ENCODE measurements around the gene C3orf20. TPM values are rescaled to one million over a fixed set of nuclear protein-coding genes. Genes with fewer than 3 reads are reported as not detected.

The C3orf20 gene
- total and polyA plus RNA-seq, 2 of the 4 experiments (the other 2 are of a cell fraction) = not detected

- DNase-seq (peak; percentile 30), ATAC-seq (ENCODE audit: low read depth) (peak; percentile 87)
- in situ Hi-C loops (cut with MboI; ENCODE audit: low sequenced_read_pairs) (no loop called here), intact Hi-C loops (cut with micrococcal nuclease) (loop anchor here (1.0 to 5.0 kb wide), 2 partner anchors 108 to 274 kb away; no protein-coding TSS in a partner anchor), dilution Hi-C loops (cut with HindIII; ENCODE audit: low sequenced_read_pairs, unreplicated experiment) (no loop called here)
- H3K36me3 ChIP-seq (ENCODE audit: control insufficient read depth, insufficient read depth, low read length) = no peaks in the 10 kb centered on the region
- no peak overlapping the region for H2BK120ac ChIP-seq (ENCODE audit: low read depth, low read length)
- no peaks in the 10 kb centered on the region for H3K4me1 ChIP-seq (ENCODE audit: control insufficient read depth, insufficient read depth, low read length)
- H4K8ac ChIP-seq (ENCODE audit: low read depth in 2 of 2, low read length in 2 of 2) = no peak overlapping the region
- ChIA-PET POLR2A (ENCODE audit: unreplicated experiment) (no interaction called here), CTCF (interaction anchor here (0.6 to 1.8 kb wide), 4 partner anchors 56 to 111 kb away, joined by 3 to 13 read pairs (median 4); partner anchors contain the start of gene C3orf20)
- no CpG with 5 or more reads among the region's 12 CpGs for WGBS, 2 experiments (ENCODE audit: extremely low coverage in 2 of 2, insufficient read length in 1 of 2)
- H4K91ac ChIP-seq (ENCODE audit: insufficient read depth, low read depth, low read length) = no peak overlapping the region
- no peak overlapping the region for H2AK5ac ChIP-seq (ENCODE audit: low read depth, low read length)
- no peaks in the 10 kb centered on the region for H4K20me1 ChIP-seq (ENCODE audit: insufficient read depth, low read length)
- H3K4me3 ChIP-seq (ENCODE audit: insufficient read depth, low read depth, low read length) = no peak overlapping the region
- TF ChIP-seq, protein P1, sequence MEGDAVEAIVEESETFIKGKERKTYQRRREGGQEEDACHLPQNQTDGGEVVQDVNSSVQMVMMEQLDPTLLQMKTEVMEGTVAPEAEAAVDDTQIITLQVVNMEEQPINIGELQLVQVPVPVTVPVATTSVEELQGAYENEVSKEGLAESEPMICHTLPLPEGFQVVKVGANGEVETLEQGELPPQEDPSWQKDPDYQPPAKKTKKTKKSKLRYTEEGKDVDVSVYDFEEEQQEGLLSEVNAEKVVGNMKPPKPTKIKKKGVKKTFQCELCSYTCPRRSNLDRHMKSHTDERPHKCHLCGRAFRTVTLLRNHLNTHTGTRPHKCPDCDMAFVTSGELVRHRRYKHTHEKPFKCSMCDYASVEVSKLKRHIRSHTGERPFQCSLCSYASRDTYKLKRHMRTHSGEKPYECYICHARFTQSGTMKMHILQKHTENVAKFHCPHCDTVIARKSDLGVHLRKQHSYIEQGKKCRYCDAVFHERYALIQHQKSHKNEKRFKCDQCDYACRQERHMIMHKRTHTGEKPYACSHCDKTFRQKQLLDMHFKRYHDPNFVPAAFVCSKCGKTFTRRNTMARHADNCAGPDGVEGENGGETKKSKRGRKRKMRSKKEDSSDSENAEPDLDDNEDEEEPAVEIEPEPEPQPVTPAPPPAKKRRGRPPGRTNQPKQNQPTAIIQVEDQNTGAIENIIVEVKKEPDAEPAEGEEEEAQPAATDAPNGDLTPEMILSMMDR (conservative IDR thresholded peaks at IDR 0.05; ENCODE audit: low read depth, low read length) = peak; percentile 46
- peak; percentile 20; the same call in 1 of the 2 replicates for TF ChIP-seq SMC3 (IDR thresholded peaks at IDR 0.05; ENCODE audit: low read depth, low read length)
- no peak for TF ChIP-seq MAZ (IDR thresholded peaks at IDR 0.05; ENCODE audit: borderline replicate concordance, low read depth, low read length)
- TF ChIP-seq RAD21 (IDR thresholded peaks at IDR 0.05; ENCODE audit: low read length) = peak; percentile 54
- no peak overlapping the region for H2BK15ac ChIP-seq (ENCODE audit: low read depth, low read length)
- H3K56ac ChIP-seq (ENCODE audit: extremely low read depth, insufficient read depth, low read length) = no peak overlapping the region
- no peak overlapping the region for H3K23ac ChIP-seq (ENCODE audit: low read depth, low read length)
- no peak overlapping the region for H3K18ac ChIP-seq (ENCODE audit: low read depth, low read length)
- BruUV-seq (replicated peaks) = no TSS peak
- no peaks in the 10 kb centered on the region for H3K9me1 ChIP-seq (ENCODE audit: insufficient read depth, low read length)
- no peak overlapping the region for H3K14ac ChIP-seq (replicated peaks; ENCODE audit: low read depth, low read length)
- H3K9ac ChIP-seq (ENCODE audit: low read depth, low read length) = no peak overlapping the region
- no peak overlapping the region for H3K27ac ChIP-seq (ENCODE audit: insufficient read depth, low read length)
- peak overlapping the region; percentile 32 for H2AFZ ChIP-seq (replicated peaks; ENCODE audit: low read length, poor library complexity)
- H4K5ac ChIP-seq (ENCODE audit: low read depth, low read length) = no peak overlapping the region
- H3K4me2 ChIP-seq (ENCODE audit: low read depth, low read length) = no peak overlapping the region
- H3K4ac ChIP-seq (ENCODE audit: low read depth, low read length) = no peak overlapping the region
- H3K27me3 ChIP-seq (ENCODE audit: control insufficient read depth, insufficient read depth, low read length) = peaks cover 4% of the 10 kb centered on the region; the same call in 1 of the 2 replicates
- no peak overlapping the region for H2AK9ac ChIP-seq (replicated peaks; ENCODE audit: low read depth, low read length, poor library complexity)
- no peaks in the 10 kb centered on the region for H3K79me1 ChIP-seq (ENCODE audit: low read depth in 1 of 2, low read length in 2 of 2)
- H2BK20ac ChIP-seq (ENCODE audit: low read depth, low read length) = no peak overlapping the region
- no peaks in the 10 kb centered on the region for H3K9me3 ChIP-seq (ENCODE audit: control insufficient read depth, insufficient read depth, low read length)
- H2BK5ac ChIP-seq (ENCODE audit: low read depth, low read length, poor library complexity, severe bottlenecking) = no peak overlapping the region
Observed at GRCh38 chr3:14780927-14781507, 106.1 kb downstream of the C3orf20 start.
